Right atrium auricular region (tissue), 2 donors: ENCODE measurements around the gene C4orf51. TPM values are rescaled to one million over a fixed set of nuclear protein-coding genes. Genes with fewer than 3 reads are reported as not detected.

ENCODE experiments used
- DNase-seq: peaks from one replicate; pipeline ENCODE4 v3.0.0-alpha.2; 2019; ENCODE audit warnings: low spot score
- H3K27ac ChIP-seq, 2 donors: fragments of 200-600 bp; sonication (generic); 1 replicate in 1 of 2; 2 replicates in 1 of 2; pipeline ENCODE4 v1.5.1; 2016 to 2019
- H3K27me3 ChIP-seq, 2 donors: fragments of 200-600 bp; sonication (generic); one replicate each; pipeline versions ENCODE4 v1.5.1 to v1.6.0; 2017 to 2019
- H3K36me3 ChIP-seq: fragments of 200-600 bp; sonication (generic); one replicate; pipeline ENCODE4 v1.5.1; 2016
- H3K4me1 ChIP-seq, 2 donors: fragments of 200-600 bp; sonication (generic); one replicate each; pipeline versions ENCODE4 v1.5.1 to v1.6.0; 2017 to 2019
- H3K4me3 ChIP-seq, 2 donors: fragments of 200-600 bp; sonication (generic); 1 replicate in 1 of 2; 2 replicates in 1 of 2; pipeline ENCODE4 v1.5.1; 2017 to 2019; ENCODE audit warnings: mild to moderate bottlenecking in 1 of 2, moderate library complexity in 1 of 2
- H3K9me3 ChIP-seq, 2 donors: fragments of 200-600 bp; sonication (generic); one replicate each; pipeline ENCODE4 v1.5.1; 2019
- total RNA-seq, 2 donors: library from RNA; depleted of rRNA; stranded (reverse); fragments of >200 nt; gene quantifications; one replicate each; pipeline ENCODE4 v1.1.0, GENCODE V29; 2016
- TF ChIP-seq, protein P1 (sequence below), 2 donors: fragments of 200-600 bp; sonication (generic); IDR thresholded peaks; one replicate each; pipeline ENCODE4 v1.5.1; 2019; ENCODE audit warnings: antibody characterized with exemption in 2 of 2

The C4orf51 gene
- total RNA-seq, 2 donors from 2014 or later: not detected

DNA sequence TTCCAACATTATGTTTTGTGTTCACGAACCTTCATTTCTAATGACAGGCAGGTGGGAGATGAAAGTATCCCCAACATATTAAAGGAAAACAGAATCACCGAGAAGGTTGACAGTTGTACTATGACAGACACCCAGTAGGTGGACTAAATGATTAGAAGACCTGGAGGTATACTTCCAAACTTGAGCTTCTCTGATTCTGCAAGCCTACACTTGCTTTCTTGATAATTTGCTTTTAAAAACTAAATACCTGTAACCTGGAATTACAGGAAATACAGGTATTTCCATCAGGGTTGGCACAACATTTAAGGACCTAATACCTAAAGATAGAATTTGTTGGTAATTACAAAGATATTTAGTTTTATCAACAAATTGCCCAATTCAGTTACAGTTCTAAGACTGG, 43.4 kb downstream of the C4orf51 start:
- H3K9me3 ChIP-seq: no peaks in the 10 kb centered on the region
- peaks cover 0 to 7% of the 10 kb centered on the region in 2 donors for H3K4me1 ChIP-seq
- TF ChIP-seq, protein P1, sequence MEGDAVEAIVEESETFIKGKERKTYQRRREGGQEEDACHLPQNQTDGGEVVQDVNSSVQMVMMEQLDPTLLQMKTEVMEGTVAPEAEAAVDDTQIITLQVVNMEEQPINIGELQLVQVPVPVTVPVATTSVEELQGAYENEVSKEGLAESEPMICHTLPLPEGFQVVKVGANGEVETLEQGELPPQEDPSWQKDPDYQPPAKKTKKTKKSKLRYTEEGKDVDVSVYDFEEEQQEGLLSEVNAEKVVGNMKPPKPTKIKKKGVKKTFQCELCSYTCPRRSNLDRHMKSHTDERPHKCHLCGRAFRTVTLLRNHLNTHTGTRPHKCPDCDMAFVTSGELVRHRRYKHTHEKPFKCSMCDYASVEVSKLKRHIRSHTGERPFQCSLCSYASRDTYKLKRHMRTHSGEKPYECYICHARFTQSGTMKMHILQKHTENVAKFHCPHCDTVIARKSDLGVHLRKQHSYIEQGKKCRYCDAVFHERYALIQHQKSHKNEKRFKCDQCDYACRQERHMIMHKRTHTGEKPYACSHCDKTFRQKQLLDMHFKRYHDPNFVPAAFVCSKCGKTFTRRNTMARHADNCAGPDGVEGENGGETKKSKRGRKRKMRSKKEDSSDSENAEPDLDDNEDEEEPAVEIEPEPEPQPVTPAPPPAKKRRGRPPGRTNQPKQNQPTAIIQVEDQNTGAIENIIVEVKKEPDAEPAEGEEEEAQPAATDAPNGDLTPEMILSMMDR (IDR thresholded peaks at IDR 0.05): no peak
- no peaks in the 10 kb centered on the region for H3K27me3 ChIP-seq
- no peak for DNase-seq
- H3K4me3 ChIP-seq: no peak overlapping the region
- H3K36me3 ChIP-seq: no peaks in the 10 kb centered on the region
- no peak overlapping the region for H3K27ac ChIP-seq

DNA sequence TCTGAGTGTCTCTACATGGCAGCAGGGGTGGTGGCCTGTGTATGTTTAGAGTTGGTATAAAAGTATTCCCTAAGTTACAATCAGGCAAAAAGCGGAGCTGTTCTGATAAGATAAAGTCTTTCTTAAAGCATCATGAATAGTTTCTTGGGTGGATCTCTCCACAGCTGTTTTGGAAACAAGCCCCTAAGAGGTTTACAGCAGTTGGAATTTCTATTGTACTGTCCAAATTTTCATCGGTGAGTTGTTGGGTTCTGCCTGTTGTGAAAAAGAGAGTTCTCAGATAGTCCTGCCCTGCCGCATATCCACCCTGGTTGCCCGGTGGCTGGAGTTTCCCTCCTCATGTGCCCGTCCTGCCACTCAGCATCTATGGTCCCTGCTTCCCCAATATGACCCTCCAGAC, 50.1 kb downstream of the C4orf51 start:
- no peaks in the 10 kb centered on the region for H3K36me3 ChIP-seq
- TF ChIP-seq, protein P1 (IDR thresholded peaks at IDR 0.05): no peak
- H3K4me3 ChIP-seq: no peak overlapping the region
- H3K27ac ChIP-seq: no peak overlapping the region
- no peaks in the 10 kb centered on the region for H3K27me3 ChIP-seq
- no peaks in the 10 kb centered on the region for H3K9me3 ChIP-seq
- H3K4me1 ChIP-seq: peaks cover 0 to 34% of the 10 kb centered on the region in 2 donors
- DNase-seq: no peak

GRCh38 chr4:145731028-145731427, 51.1 kb downstream of the C4orf51 start:
- no peaks in the 10 kb centered on the region for H3K27me3 ChIP-seq

GRCh38 chr4:145732001-145732815, 52.3 kb downstream of the C4orf51 start:
- H3K4me3 ChIP-seq: peak overlapping the region; percentile 50 to 64
- no peaks in the 10 kb centered on the region for H3K9me3 ChIP-seq
- H3K4me1 ChIP-seq: peaks cover 0 to 56% of the 10 kb centered on the region in 2 donors
- no peak for DNase-seq
- no peaks in the 10 kb centered on the region for H3K27me3 ChIP-seq
- H3K36me3 ChIP-seq: no peaks in the 10 kb centered on the region
- TF ChIP-seq, protein P1 (IDR thresholded peaks at IDR 0.05): no peak
- peak overlapping the region; percentile 93 to 99 for H3K27ac ChIP-seq

More at GRCh38 chr4:145731028-145731427, 51.1 kb downstream of the C4orf51 start:
- TF ChIP-seq, protein P1 (IDR thresholded peaks at IDR 0.05): no peak
- peaks cover 0 to 44% of the 10 kb centered on the region in 2 donors for H3K4me1 ChIP-seq
- H3K4me3 ChIP-seq: no peak overlapping the region
- no peak for DNase-seq
- no peaks in the 10 kb centered on the region for H3K36me3 ChIP-seq
- no peaks in the 10 kb centered on the region for H3K9me3 ChIP-seq
- H3K27ac ChIP-seq: no peak overlapping the region

GRCh38 chr4:145732895-145733880, 53.2 kb downstream of the C4orf51 start:
- peak; percentile 93 for DNase-seq
- TF ChIP-seq, protein P1 (IDR thresholded peaks at IDR 0.05): no peak

More at GRCh38 chr4:145732895-145733880, 53.2 kb downstream of the C4orf51 start:
- Histone ChIP-seq H3K4me3 (peak overlapping the region; percentile 50 to 64), H3K27ac (peak overlapping the region; percentile 93 to 99), H3K9me3 (no peaks in the 10 kb centered on the region), H3K4me1 (peaks cover 0 to 56% of the 10 kb centered on the region in 2 donors), H3K36me3 (no peaks in the 10 kb centered on the region), H3K27me3 (no peaks in the 10 kb centered on the region)
